IMR-90 (cell line): Measurements from ENCODE around the gene CDKN3. TPM values are rescaled to one million over a fixed set of nuclear protein-coding genes. Genes with fewer than 3 reads are reported as not detected.

Experiments used
- ATAC-seq: fragments of 200-7000 bp; cut with Tn5 transposase; 2 replicates; pipeline ENCODE4 v1.9.1; 2020; ENCODE audit warnings: low read depth, mild to moderate bottlenecking, moderate library complexity
- BruUV-seq: library from RNA; stranded (reverse); fragments of 400-500 nt; replicated peaks from 2 replicates; lab custom pipeline; 2021; lab: Mats Ljungman, UMichigan
- CTCF ChIA-PET: fragments of 300-600 bp; formaldehyde crosslinking; extraction: SDS; loops from one replicate; lab custom pipeline; 2021; ENCODE audit warnings: antibody characterized with exemption; lab: Yijun Ruan, JAX
- POLR2A ChIA-PET: fragments of 300-600 bp; sonication (Branson Sonifier 250); formaldehyde crosslinking; loops from one replicate; lab custom pipeline; 2022; ENCODE audit warnings: antibody characterized with exemption; ENCODE audit not compliant: unreplicated experiment; lab: Charles Lee
- DNase-seq: peaks from one replicate; pipeline ENCODE4 v3.0.0; 2013
- H2AFZ ChIP-seq: replicated peaks from 2 replicates; pipeline ENCODE3; 2013; ENCODE audit warnings: low read length, mild to moderate bottlenecking; ENCODE audit not compliant: poor library complexity
- H2AK5ac ChIP-seq: 2 replicates; pipeline ENCODE4 v1.6.1; 2013; ENCODE audit warnings: low read depth, low read length, inconsistent platforms
- H2AK9ac ChIP-seq: replicated peaks from 2 replicates; pipeline ENCODE3; 2013; ENCODE audit warnings: mild to moderate bottlenecking, low read depth, low read length, moderate library complexity; ENCODE audit not compliant: poor library complexity
- H2BK120ac ChIP-seq: 2 replicates; pipeline ENCODE4 v1.6.1; 2013; ENCODE audit warnings: low read depth, low read length, inconsistent platforms
- H2BK15ac ChIP-seq: 3 replicates; pipeline ENCODE4 v1.6.1; 2013; ENCODE audit warnings: low read depth, low read length, inconsistent platforms
- H2BK20ac ChIP-seq: 2 replicates; pipeline ENCODE4 v1.6.1; 2013; ENCODE audit warnings: low read depth, mild to moderate bottlenecking, inconsistent platforms, low read length, moderate library complexity
- H2BK5ac ChIP-seq: 2 replicates; pipeline ENCODE4 v1.6.1; 2013; ENCODE audit warnings: mild to moderate bottlenecking, low read depth, low read length, inconsistent platforms; ENCODE audit not compliant: poor library complexity, severe bottlenecking
- H3K14ac ChIP-seq: replicated peaks from 2 replicates; pipeline ENCODE4 v1.6.1; 2013; ENCODE audit warnings: low read depth, low read length, inconsistent platforms
- H3K18ac ChIP-seq: 2 replicates; pipeline ENCODE4 v1.6.1; 2013; ENCODE audit warnings: low read depth, low read length, control low read depth
- H3K23ac ChIP-seq: 2 replicates; pipeline ENCODE4 v1.6.1; 2013; ENCODE audit warnings: low read depth, low read length, inconsistent platforms
- H3K27ac ChIP-seq: 2 replicates; pipeline ENCODE4 v1.5.1; 2013; ENCODE audit warnings: mild to moderate bottlenecking, control low read depth, low read length; ENCODE audit not compliant: insufficient read depth
- H3K27me3 ChIP-seq: 2 replicates; pipeline ENCODE4 v1.6.1; 2013; ENCODE audit warnings: low read length; ENCODE audit not compliant: control insufficient read depth, insufficient read depth
- H3K36me3 ChIP-seq: 2 replicates; pipeline ENCODE4 v1.6.1; 2013; ENCODE audit warnings: low read length, mixed read lengths; ENCODE audit not compliant: control insufficient read depth, insufficient read depth
- H3K4ac ChIP-seq: 2 replicates; pipeline ENCODE4 v1.6.1; 2013; ENCODE audit warnings: low read depth, low read length, inconsistent platforms
- H3K4me1 ChIP-seq: 2 replicates; pipeline ENCODE4 v1.6.1; 2013; ENCODE audit warnings: low read length, mixed read lengths; ENCODE audit not compliant: control insufficient read depth, insufficient read depth
- H3K4me2 ChIP-seq: 2 replicates; pipeline ENCODE4 v1.6.1; 2013; ENCODE audit warnings: low read depth, mild to moderate bottlenecking, control low read depth, low read length, moderate library complexity
- H3K4me3 ChIP-seq: 2 replicates; pipeline ENCODE4 v1.5.1; 2013; ENCODE audit warnings: low read depth, mild to moderate bottlenecking, control low read depth, low read length, moderate library complexity; ENCODE audit not compliant: insufficient read depth
- H3K56ac ChIP-seq: 2 replicates; pipeline ENCODE4 v1.6.1; 2013; ENCODE audit warnings: low read length, inconsistent platforms; ENCODE audit not compliant: insufficient read depth; ENCODE audit errors: extremely low read depth
- H3K79me1 ChIP-seq, 2 experiments: 2 replicates each; pipeline ENCODE4 v1.6.1; 2013; ENCODE audit warnings: low read length in 2 of 2, inconsistent platforms in 1 of 2, low read depth in 1 of 2
- H3K9ac ChIP-seq: 2 replicates; pipeline ENCODE4 v1.6.1; 2013; ENCODE audit warnings: low read depth, low read length, control low read depth
- H3K9me1 ChIP-seq: 2 replicates; pipeline ENCODE4 v1.6.1; 2013; ENCODE audit warnings: low read length, inconsistent platforms; ENCODE audit not compliant: insufficient read depth
- H3K9me3 ChIP-seq: 2 replicates; pipeline ENCODE4 v1.6.1; 2013; ENCODE audit warnings: low read length; ENCODE audit not compliant: control insufficient read depth, insufficient read depth
- H4K20me1 ChIP-seq: 2 replicates; pipeline ENCODE4 v1.6.1; 2013; ENCODE audit warnings: low read length, inconsistent platforms; ENCODE audit not compliant: insufficient read depth
- H4K5ac ChIP-seq: 2 replicates; pipeline ENCODE4 v1.6.1; 2013; ENCODE audit warnings: mild to moderate bottlenecking, low read depth, low read length, control low read depth
- H4K8ac ChIP-seq, 2 experiments: 2 replicates each; pipeline ENCODE4 v1.6.1; 2013; ENCODE audit warnings: low read depth in 2 of 2, low read length in 2 of 2, control low read depth in 1 of 2, inconsistent platforms in 1 of 2
- H4K91ac ChIP-seq: 2 replicates; pipeline ENCODE4 v1.6.1; 2013; ENCODE audit warnings: low read depth, low read length, inconsistent platforms; ENCODE audit not compliant: insufficient read depth
- CHD1 ChIP-seq: IDR thresholded peaks from 2 replicates; pipeline ENCODE4 v1.6.1; 2012; ENCODE audit warnings: low read depth, low read length, improper control_type of control experiment
- ELK1 ChIP-seq: fragments of 150-350 bp; IDR thresholded peaks from 2 replicates; pipeline ENCODE4 v1.6.1; 2016; ENCODE audit warnings: low read depth, mild to moderate bottlenecking, low read length, moderate library complexity, borderline replicate concordance
- FOS ChIP-seq: fragments of 150-350 bp; IDR thresholded peaks from 2 replicates; pipeline ENCODE4 v1.6.1; 2016; ENCODE audit warnings: low read depth, low read length
- MXI1 ChIP-seq: IDR thresholded peaks from 2 replicates; pipeline ENCODE4 v1.6.1; 2012; ENCODE audit warnings: low read depth, mild to moderate bottlenecking, low read length, moderate library complexity, borderline replicate concordance
- WGBS, 2 experiments: methylation state at CpG; one replicate each; pipeline versions ENCODE4 v1.1.5 to v1.1.7; 2013; ENCODE audit warnings: missing lambda C conversion rate in 2 of 2; ENCODE audit not compliant: insufficient read length in 1 of 2; ENCODE audit errors: extremely low coverage in 2 of 2; 5-methylcytosine and 5-hydroxymethylcytosine counted together
- dilution Hi-C: fragments of 300-500 bp; cut with HindIII; formaldehyde crosslinking; loops from one replicate; pipeline ENCODE4 v1.14.3; 2018; ENCODE audit warnings: low sequenced_read_pairs; ENCODE audit not compliant: unreplicated experiment
- in situ Hi-C: fragments of 300-500 bp; cut with MboI; formaldehyde crosslinking; loops from 3 replicates; pipeline ENCODE4 v1.14.3; 2019; ENCODE audit warnings: low sequenced_read_pairs, inconsistent platforms, mixed read lengths
- intact Hi-C: fragments of 100-400 bp; cut with micrococcal nuclease; formaldehyde crosslinking; loops from 2 replicates; pipeline ENCODE4 v1.10.0; 2022
- polyA plus RNA-seq, 3 experiments: library from polyadenylated mRNA; depleted of rRNA; stranded (reverse); fragments of >200 nt; gene quantifications; 2 replicates each; pipeline ENCODE4 v1.2.3, GENCODE V29; 2012; ENCODE audit warnings: low replicate concordance in 1 of 3
- total RNA-seq: library from RNA; depleted of rRNA; stranded (reverse); fragments of >200 nt; gene quantifications from 2 replicates; pipeline ENCODE4 v1.2.3, GENCODE V29; 2012

CDKN3 gene
- total and polyA plus RNA-seq, 2 of the 4 experiments (the other 2 are of a cell fraction): 38.9 to 48.9 TPM

DNA sequence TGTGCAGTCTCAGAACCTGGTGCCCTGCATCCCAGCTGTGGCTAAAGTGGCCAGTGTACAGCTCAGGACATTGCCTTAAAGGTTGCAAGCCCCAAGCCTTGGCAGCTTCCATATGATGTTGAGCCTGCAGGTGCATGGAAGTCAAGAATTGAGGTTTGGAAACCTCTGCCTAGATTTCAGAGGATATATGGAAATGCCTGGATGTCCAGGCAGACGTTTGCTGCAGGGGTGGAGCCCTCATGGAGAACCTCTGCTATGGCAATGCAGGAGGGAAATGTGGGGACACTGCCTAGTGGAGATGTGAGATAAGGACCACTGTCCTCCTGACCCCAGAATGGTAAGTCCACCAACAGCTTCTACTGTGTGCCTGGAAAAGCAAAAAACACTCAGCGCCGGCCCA is 62.3 kb downstream of the CDKN3 start:
- POLR2A ChIA-PET: no interaction called here
- Histone ChIP-seq H3K79me1 (no peaks in the 10 kb centered on the region), H2BK15ac (no peak overlapping the region), H3K27me3 (no peaks in the 10 kb centered on the region), H2AK5ac (no peak overlapping the region), H3K4me3 (no peak overlapping the region), H3K14ac (no peak overlapping the region), H4K8ac (no peak overlapping the region), H3K4ac (no peak overlapping the region), H2BK20ac (no peak overlapping the region), H3K4me2 (no peak overlapping the region), H2AK9ac (no peak overlapping the region), H2BK5ac (no peak overlapping the region), H4K5ac (no peak overlapping the region), H3K9ac (no peak overlapping the region), H2BK120ac (no peak overlapping the region), H3K9me1 (no peaks in the 10 kb centered on the region), H3K23ac (no peak overlapping the region), H3K18ac (no peak overlapping the region), H3K9me3 (peaks cover 8% of the 10 kb centered on the region; the same call in 1 of the 2 replicates), H4K91ac (no peak overlapping the region), H4K20me1 (no peaks in the 10 kb centered on the region), H3K4me1 (no peaks in the 10 kb centered on the region), H2AFZ (no peak overlapping the region), H3K56ac (no peak overlapping the region), H3K36me3 (no peaks in the 10 kb centered on the region), H3K27ac (no peak overlapping the region)
- CTCF ChIA-PET: no interaction called here
- no TSS peak for BruUV-seq
- intact Hi-C loops: no loop called here
- in situ Hi-C loops: no loop called here
- no peak for TF ChIP-seq CHD1
- TF ChIP-seq MXI1: no peak
- TF ChIP-seq ELK1: no peak
- TF ChIP-seq FOS: no peak
- no peak for DNase-seq
- no CpG with 5 or more reads among the region's 3 CpGs for WGBS, 2 experiments
- dilution Hi-C loops: no loop called here
- no peak for ATAC-seq
